Measurements from ENCODE around the gene PLA2G4D.

PLA2G4D gene

GRCh38 chr15:42087926-42088800 is 6.2 kb downstream of the PLA2G4D start:
- Histone ChIP-seq H3K9me3 (ENCODE audit: low read length) (no peaks in the 10 kb centered on the region), H3K4me1 (ENCODE audit: insufficient read depth, low read length) (no peaks in the 10 kb centered on the region), H3K36me3 (ENCODE audit: insufficient read depth, low read length) (no peaks in the 10 kb centered on the region), H3K27ac (ENCODE audit: low read depth, low read length) (no peak overlapping the region), H3K27me3 (ENCODE audit: control insufficient read depth in 1 of 2, insufficient read depth in 2 of 2, low read length in 2 of 2) (peaks cover 0 to 12% of the 10 kb centered on the region in 2 donors), H3K9ac (ENCODE audit: low read length) (no peak overlapping the region), H3K4me3 (ENCODE audit: low read depth in 1 of 2, low read length in 2 of 2) (no peak overlapping the region)

GRCh38 chr15:42087460-42087859 is 6.9 kb downstream of the PLA2G4D start:
- Histone ChIP-seq H3K4me3 (ENCODE audit: low read depth in 1 of 2, low read length in 2 of 2) (no peak overlapping the region), H3K9me3 (ENCODE audit: low read length) (no peaks in the 10 kb centered on the region), H3K27me3 (ENCODE audit: control insufficient read depth in 1 of 2, insufficient read depth in 2 of 2, low read length in 2 of 2) (peaks cover 0 to 17% of the 10 kb centered on the region in 2 donors), H3K4me1 (ENCODE audit: insufficient read depth, low read length) (no peaks in the 10 kb centered on the region), H3K36me3 (ENCODE audit: insufficient read depth, low read length) (no peaks in the 10 kb centered on the region), H3K9ac (ENCODE audit: low read length) (no peak overlapping the region), H3K27ac (ENCODE audit: low read depth, low read length) (no peak overlapping the region)

DNA sequence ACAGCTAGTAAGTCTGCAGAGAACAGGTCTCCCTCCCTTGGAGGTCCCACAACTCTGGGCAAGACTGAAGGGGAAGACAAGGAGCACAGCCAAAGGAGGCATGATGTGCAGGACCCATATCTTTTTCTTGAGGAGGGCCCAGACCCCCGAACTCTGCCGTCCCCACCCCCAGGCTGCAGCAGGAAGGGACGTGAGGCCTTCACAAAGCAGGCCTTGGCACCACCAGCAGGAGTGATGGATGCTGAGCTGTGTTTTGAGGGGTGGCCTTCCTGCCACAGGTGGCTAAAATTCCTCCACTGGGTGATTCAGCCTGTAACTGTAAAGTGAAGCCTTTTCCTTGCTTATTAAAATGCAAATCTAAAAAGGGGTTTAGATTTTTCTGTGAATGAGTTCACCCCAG is 8.6 kb downstream of the PLA2G4D start:
- H3K36me3 ChIP-seq (ENCODE audit: insufficient read depth, low read length) = no peaks in the 10 kb centered on the region
- H3K4me1 ChIP-seq (ENCODE audit: insufficient read depth, low read length) = no peaks in the 10 kb centered on the region
- no peak overlapping the region for H3K4me3 ChIP-seq (ENCODE audit: low read depth in 1 of 2, low read length in 2 of 2)
- peaks cover 0 to 17% of the 10 kb centered on the region in 2 donors for H3K27me3 ChIP-seq (ENCODE audit: control insufficient read depth in 1 of 2, insufficient read depth in 2 of 2, low read length in 2 of 2)
- no peaks in the 10 kb centered on the region for H3K9me3 ChIP-seq (ENCODE audit: low read length)
- no peak overlapping the region for H3K27ac ChIP-seq (ENCODE audit: low read depth, low read length)
- no peak overlapping the region for H3K9ac ChIP-seq (ENCODE audit: low read length)

- H3K27ac ChIP-seq (ENCODE audit: low read depth, low read length) = no peak overlapping the region
- H3K9me3 ChIP-seq (ENCODE audit: low read length) = no peaks in the 10 kb centered on the region
- H3K27me3 ChIP-seq (ENCODE audit: control insufficient read depth in 1 of 2, insufficient read depth in 2 of 2, low read length in 2 of 2) = peaks cover 0 to 17% of the 10 kb centered on the region in 2 donors
- H3K9ac ChIP-seq (ENCODE audit: low read length) = no peak overlapping the region
- no peaks in the 10 kb centered on the region for H3K36me3 ChIP-seq (ENCODE audit: insufficient read depth, low read length)
- no peaks in the 10 kb centered on the region for H3K4me1 ChIP-seq (ENCODE audit: insufficient read depth, low read length)
- no peak overlapping the region for H3K4me3 ChIP-seq (ENCODE audit: low read depth in 1 of 2, low read length in 2 of 2)
Measured at GRCh38 chr15:42085236-42085605, 9.1 kb downstream of the PLA2G4D start.

GRCh38 chr15:42084465-42085235 is 9.7 kb downstream of the PLA2G4D start:
- Histone ChIP-seq H3K27ac (ENCODE audit: low read depth, low read length) (no peak overlapping the region), H3K36me3 (ENCODE audit: insufficient read depth, low read length) (no peaks in the 10 kb centered on the region), H3K4me1 (ENCODE audit: insufficient read depth, low read length) (no peaks in the 10 kb centered on the region), H3K9ac (ENCODE audit: low read length) (no peak overlapping the region), H3K27me3 (ENCODE audit: control insufficient read depth in 1 of 2, insufficient read depth in 2 of 2, low read length in 2 of 2) (peaks cover 0 to 17% of the 10 kb centered on the region in 2 donors), H3K4me3 (ENCODE audit: low read depth in 1 of 2, low read length in 2 of 2) (no peak overlapping the region), H3K9me3 (ENCODE audit: low read length) (no peaks in the 10 kb centered on the region)

DNA sequence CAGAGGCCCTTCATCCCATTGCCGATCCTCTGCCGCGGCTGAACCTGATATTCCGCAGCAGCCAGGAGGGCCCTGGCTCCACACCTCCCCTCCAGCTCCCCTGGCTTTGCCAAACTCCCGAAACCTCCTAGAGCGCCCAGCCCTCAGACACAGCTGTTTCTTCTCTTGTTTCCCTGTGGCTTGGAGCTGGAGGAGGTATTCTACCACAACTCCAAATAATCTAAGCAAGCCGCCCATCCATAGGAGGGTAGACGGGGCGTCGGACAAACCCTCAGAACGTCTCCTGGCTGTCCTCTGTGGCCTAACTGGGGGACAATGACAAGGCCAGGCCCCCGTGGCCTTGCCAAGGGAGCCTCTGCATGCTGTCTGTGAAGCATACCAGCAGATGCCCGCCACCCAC is 10.4 kb downstream of the PLA2G4D start:
- Histone ChIP-seq H3K4me1 (ENCODE audit: insufficient read depth, low read length) (no peaks in the 10 kb centered on the region), H3K27ac (ENCODE audit: low read depth, low read length) (no peak overlapping the region), H3K9me3 (ENCODE audit: low read length) (no peaks in the 10 kb centered on the region), H3K9ac (ENCODE audit: low read length) (no peak overlapping the region), H3K27me3 (ENCODE audit: control insufficient read depth in 1 of 2, insufficient read depth in 2 of 2, low read length in 2 of 2) (peaks cover 0 to 17% of the 10 kb centered on the region in 2 donors), H3K36me3 (ENCODE audit: insufficient read depth, low read length) (no peaks in the 10 kb centered on the region), H3K4me3 (ENCODE audit: low read depth in 1 of 2, low read length in 2 of 2) (no peak overlapping the region)

DNA sequence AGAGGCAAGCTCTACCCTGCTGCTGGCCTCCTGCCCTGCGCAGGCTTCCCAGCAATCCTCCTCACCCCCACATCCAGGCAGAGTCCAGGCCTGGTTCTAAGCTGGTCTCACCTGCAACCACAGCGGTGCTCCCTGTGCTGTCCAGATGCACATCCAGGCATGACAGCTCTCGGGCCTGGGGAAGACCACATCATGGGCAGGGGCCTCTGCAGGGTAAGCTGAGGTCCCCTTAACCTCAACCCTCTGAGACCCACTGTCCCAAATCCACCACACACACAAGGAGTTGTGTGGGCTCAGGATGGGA is 10.8 kb downstream of the PLA2G4D start:
- H3K36me3 ChIP-seq (ENCODE audit: insufficient read depth, low read length) = no peaks in the 10 kb centered on the region
- H3K4me1 ChIP-seq (ENCODE audit: insufficient read depth, low read length) = no peaks in the 10 kb centered on the region
- H3K9ac ChIP-seq (ENCODE audit: low read length) = no peak overlapping the region
- H3K9me3 ChIP-seq (ENCODE audit: low read length) = no peaks in the 10 kb centered on the region
- no peak overlapping the region for H3K27ac ChIP-seq (ENCODE audit: low read depth, low read length)
- H3K27me3 ChIP-seq (ENCODE audit: control insufficient read depth in 1 of 2, insufficient read depth in 2 of 2, low read length in 2 of 2) = peaks cover 0 to 17% of the 10 kb centered on the region in 2 donors
- H3K4me3 ChIP-seq (ENCODE audit: low read depth in 1 of 2, low read length in 2 of 2) = no peak overlapping the region

DNA sequence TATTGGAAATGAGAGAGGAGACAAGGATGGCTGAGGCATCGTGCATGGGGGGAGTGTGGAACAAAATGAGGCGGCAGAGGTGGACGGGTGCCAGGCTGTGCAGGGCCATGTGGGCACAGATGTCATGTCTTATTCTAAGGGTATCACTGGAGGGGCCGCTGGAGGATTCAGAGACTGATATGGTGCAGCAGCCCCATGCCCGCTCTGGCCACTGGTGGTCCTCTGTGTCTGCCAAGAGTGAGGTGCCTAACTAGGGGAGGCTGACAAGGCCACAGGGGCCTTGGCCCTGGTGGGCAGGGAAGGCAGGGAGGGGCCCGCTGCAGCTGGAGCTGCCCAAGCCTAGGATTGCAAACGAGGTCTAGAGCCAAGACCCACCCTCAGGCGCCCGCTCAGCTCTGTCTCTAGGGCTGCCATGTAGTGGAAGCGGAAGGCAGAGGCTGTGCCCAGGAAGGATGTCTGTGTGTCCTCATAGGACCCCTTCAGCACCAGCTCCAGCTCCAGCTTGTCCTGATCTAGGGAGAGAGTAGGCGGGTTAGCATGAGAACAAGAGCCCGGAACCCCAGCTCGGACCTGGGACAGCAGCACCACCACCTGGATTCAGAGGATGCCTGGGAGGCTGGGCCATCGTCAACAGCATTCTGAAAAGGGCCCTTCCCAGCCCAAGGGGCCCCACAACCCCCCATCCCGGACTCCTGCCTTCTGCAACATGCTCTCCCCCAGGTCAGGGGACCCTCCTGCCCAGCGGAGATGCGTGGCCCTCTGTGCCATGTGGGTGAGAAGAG is 11.3 kb downstream of the PLA2G4D start:
- Histone ChIP-seq H3K9me3 (ENCODE audit: low read length) (no peaks in the 10 kb centered on the region), H3K4me1 (ENCODE audit: insufficient read depth, low read length) (no peaks in the 10 kb centered on the region), H3K4me3 (ENCODE audit: low read depth in 1 of 2, low read length in 2 of 2) (no peak overlapping the region), H3K27me3 (ENCODE audit: control insufficient read depth in 1 of 2, insufficient read depth in 2 of 2, low read length in 2 of 2) (peaks cover 0 to 17% of the 10 kb centered on the region in 2 donors), H3K36me3 (ENCODE audit: insufficient read depth, low read length) (no peaks in the 10 kb centered on the region), H3K27ac (ENCODE audit: low read depth, low read length) (no peak overlapping the region), H3K9ac (ENCODE audit: low read length) (no peak overlapping the region)

DNA sequence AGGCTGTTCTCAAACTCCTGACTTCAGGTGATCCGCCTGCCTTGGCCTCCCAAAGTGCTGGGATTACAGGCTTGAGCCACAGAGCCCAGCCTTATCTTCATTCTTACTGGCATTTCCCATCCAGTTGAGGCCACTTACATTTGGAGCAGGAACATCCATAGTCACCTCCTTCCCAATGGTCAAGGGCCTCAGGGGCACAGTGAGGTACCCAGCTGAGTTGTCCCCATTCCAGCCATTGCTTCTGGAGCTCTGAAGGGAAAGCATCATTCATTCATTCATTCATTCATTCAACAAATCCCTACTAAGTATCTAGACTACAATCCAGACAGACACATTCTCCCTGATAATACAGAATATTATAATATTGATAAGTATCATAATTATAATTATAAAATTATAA is 12.2 kb downstream of the PLA2G4D start:
- Histone ChIP-seq H3K36me3 (ENCODE audit: insufficient read depth, low read length) (no peaks in the 10 kb centered on the region), H3K4me3 (ENCODE audit: low read depth in 1 of 2, low read length in 2 of 2) (no peak overlapping the region), H3K4me1 (ENCODE audit: insufficient read depth, low read length) (no peaks in the 10 kb centered on the region), H3K9ac (ENCODE audit: low read length) (no peak overlapping the region), H3K27me3 (ENCODE audit: control insufficient read depth in 1 of 2, insufficient read depth in 2 of 2, low read length in 2 of 2) (peaks cover 0 to 17% of the 10 kb centered on the region in 2 donors), H3K27ac (ENCODE audit: low read depth, low read length) (no peak overlapping the region), H3K9me3 (ENCODE audit: low read length) (no peaks in the 10 kb centered on the region)

DNA sequence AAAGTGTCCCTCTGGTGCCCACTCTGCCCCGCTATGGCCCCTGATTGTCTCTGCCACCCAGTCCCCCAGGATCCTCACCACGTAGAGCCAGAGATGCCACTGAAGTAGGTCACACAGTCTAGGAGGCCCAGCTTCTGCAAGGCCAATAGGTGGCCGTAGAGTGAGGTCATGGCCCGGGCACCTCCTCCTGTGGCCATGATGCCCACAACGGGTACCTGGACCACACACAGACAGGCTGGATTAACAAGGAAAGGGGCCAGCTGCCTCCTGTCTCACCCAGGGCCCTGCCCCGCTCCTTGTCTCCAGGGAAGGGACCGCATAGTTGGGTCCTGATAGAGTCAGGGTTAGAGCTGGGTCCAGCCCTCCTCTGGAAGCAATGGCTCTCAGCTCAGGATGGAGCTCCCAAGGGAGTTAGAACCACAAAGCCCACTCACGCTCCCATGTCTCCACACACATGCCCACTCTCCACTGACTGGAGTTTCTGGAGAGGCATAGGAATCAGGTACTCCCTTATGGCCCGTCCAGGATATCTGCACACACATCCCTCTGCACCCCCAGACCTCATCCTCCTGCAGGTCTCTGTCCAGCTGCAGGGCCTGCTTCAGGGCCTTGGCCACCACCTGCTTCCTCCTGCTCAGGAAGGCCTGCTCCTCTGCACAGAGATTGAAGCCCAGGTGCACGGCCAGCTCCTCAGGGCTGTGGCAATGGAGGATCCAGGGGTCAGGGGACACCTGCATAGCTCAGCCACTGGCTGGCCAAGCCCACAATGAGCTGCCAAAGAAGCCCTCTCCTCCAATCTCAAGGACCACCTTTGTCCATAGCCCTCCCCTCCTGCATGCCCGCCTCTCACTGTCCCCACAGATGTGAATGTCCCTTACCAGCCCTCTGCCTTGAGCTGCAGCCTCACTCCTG is 13.2 kb downstream of the PLA2G4D start:
- Histone ChIP-seq H3K4me1 (ENCODE audit: insufficient read depth, low read length) (no peaks in the 10 kb centered on the region), H3K4me3 (ENCODE audit: low read depth in 1 of 2, low read length in 2 of 2) (no peak overlapping the region), H3K27me3 (ENCODE audit: control insufficient read depth in 1 of 2, insufficient read depth in 2 of 2, low read length in 2 of 2) (peaks cover 0 to 17% of the 10 kb centered on the region in 2 donors), H3K27ac (ENCODE audit: low read depth, low read length) (no peak overlapping the region), H3K36me3 (ENCODE audit: insufficient read depth, low read length) (no peaks in the 10 kb centered on the region), H3K9ac (ENCODE audit: low read length) (no peak overlapping the region), H3K9me3 (ENCODE audit: low read length) (no peaks in the 10 kb centered on the region)

Data from muscle layer of colon (tissue), 2 donors.